ENCODE measurements around the gene FADS3.

DNA sequence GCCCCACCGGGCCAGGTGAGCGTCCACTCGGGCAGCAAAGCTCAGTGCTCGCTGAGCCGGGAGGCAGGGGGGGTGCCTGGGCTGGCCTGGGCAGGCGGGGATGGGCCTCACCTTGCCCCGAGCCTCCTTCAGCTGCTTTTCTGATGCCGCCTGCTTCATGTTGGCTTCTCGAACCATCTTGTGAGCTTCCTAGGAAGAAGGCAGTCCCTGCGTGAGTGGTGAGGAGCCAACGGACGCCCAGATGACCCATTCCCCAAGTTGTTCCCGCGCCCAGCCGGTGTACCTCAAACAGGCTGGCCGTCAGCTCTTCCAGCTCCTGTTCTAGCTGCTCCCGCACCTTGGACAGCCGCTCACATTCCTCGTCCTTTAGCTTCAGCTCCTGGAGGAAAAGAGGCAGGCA is 15.9 kb upstream of the FADS3 start:
- TF ChIP-seq, protein P1, sequence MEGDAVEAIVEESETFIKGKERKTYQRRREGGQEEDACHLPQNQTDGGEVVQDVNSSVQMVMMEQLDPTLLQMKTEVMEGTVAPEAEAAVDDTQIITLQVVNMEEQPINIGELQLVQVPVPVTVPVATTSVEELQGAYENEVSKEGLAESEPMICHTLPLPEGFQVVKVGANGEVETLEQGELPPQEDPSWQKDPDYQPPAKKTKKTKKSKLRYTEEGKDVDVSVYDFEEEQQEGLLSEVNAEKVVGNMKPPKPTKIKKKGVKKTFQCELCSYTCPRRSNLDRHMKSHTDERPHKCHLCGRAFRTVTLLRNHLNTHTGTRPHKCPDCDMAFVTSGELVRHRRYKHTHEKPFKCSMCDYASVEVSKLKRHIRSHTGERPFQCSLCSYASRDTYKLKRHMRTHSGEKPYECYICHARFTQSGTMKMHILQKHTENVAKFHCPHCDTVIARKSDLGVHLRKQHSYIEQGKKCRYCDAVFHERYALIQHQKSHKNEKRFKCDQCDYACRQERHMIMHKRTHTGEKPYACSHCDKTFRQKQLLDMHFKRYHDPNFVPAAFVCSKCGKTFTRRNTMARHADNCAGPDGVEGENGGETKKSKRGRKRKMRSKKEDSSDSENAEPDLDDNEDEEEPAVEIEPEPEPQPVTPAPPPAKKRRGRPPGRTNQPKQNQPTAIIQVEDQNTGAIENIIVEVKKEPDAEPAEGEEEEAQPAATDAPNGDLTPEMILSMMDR (conservative IDR thresholded peaks at IDR 0.05 in 1 of 2, IDR thresholded peaks at IDR 0.05 in 1 of 2; ENCODE audit: low read depth in 1 of 2, low read length in 2 of 2), result no peak
- TF ChIP-seq EZH2 (IDR thresholded peaks at IDR 0.05; ENCODE audit: low read length, missing control alignments), result no peak

Data from fibroblast of lung (primary cell).